ENCODE measurements around the gene IL11.

DNA sequence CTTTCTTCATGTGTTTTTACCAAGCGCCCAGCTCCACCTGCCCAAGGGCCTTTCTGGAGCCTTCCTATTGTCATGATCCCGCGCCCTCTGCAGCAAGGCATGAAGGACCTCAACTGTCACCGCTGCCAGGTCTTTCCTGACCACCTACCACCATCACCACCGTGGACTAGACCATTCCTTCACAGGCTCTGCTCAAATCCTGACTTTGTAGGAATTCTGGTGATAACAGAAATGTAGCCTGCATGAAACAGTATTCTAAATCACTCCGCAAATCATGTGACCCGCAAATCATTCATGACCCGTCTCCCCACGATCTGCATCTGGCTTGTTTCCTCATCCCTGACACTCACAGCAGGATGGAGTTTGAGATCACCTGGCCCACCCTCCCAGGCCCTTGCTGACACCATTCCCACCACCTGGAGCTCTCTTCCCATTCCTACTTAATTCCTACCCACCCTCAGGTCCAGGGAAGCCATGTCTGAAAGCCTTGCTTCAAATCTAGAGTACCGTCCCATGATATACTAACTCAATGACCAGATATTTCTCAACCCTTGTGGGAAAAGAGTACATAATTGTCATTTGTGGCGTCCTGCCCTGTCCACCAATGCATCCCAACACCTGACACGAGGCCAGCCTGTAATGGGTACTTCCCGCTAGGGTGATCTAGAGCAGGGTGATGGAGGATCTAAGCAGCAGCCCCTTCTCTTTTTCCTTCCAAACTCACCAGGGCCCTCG is 36.0 kb upstream of the IL11 start:
- TF ChIP-seq, protein P1, sequence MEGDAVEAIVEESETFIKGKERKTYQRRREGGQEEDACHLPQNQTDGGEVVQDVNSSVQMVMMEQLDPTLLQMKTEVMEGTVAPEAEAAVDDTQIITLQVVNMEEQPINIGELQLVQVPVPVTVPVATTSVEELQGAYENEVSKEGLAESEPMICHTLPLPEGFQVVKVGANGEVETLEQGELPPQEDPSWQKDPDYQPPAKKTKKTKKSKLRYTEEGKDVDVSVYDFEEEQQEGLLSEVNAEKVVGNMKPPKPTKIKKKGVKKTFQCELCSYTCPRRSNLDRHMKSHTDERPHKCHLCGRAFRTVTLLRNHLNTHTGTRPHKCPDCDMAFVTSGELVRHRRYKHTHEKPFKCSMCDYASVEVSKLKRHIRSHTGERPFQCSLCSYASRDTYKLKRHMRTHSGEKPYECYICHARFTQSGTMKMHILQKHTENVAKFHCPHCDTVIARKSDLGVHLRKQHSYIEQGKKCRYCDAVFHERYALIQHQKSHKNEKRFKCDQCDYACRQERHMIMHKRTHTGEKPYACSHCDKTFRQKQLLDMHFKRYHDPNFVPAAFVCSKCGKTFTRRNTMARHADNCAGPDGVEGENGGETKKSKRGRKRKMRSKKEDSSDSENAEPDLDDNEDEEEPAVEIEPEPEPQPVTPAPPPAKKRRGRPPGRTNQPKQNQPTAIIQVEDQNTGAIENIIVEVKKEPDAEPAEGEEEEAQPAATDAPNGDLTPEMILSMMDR (IDR thresholded peaks at IDR 0.05) = no peak
- TF ChIP-seq POLR2A (IDR thresholded peaks at IDR 0.05) = no peak
